MV-4-11 (cell line): ENCODE data around the gene MS4A4E.
"Not testable (repeated sequence)": the region's sequence is repeated elsewhere in the genome, so short reads cannot be mapped to it uniquely, and the experiment has no call there.

Source experiments
- DNase-seq: peaks from one replicate; lab custom pipeline; 2025; lab: John Stamatoyannopoulos, UW

The MS4A4E gene

DNA sequence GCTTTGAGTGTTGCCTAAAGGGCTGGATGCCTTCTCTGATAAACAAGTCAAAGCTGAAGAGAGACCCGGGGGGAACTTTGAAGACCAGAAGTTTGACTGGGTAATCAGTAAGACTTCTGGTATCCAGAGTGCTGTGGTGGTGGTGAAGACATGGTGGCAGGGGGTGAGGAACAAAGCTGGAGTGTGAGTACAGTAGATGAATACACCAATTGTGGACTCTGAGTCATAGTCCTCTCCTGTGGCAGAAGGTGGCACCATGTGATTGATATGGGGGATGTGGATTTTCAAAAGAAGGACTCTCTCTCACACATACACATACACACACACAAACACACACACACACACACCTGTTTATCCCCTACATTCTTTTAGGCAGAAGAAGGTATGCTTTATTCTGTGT lies 72.4 kb downstream of the MS4A4E start:
- peak; percentile 36 for DNase-seq

DNA sequence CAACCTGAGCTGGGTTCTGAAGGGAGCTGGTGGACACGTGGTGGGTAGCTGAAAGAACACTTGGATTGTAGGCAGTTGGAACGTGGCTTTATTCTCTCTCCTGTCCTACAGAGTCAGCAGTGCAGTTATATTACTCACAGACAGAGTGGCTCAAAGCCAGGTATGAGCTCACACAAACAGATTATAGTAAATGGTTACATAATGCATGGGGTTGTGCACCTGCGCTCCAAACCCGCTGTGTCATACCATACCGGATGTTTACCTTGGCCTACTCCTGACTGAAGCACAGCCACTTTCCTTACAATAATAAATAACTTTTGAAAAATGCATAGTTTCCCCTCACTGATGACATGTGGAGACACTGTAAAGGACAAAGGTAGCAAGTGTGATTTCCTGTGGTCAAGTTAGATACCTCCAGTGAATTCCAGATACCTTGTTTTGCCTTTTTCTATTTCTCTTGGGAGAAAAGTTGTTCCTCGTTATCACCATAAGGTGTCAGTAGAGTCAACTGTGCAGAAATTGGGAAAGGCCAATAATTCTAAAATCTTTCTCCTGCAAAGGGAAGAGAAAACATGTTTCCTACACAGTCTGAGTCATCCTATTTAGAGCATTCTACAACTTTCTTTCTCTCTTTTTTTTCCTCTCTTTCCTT lies 73.5 kb downstream of the MS4A4E start:
- peak; percentile 76 for DNase-seq

DNA sequence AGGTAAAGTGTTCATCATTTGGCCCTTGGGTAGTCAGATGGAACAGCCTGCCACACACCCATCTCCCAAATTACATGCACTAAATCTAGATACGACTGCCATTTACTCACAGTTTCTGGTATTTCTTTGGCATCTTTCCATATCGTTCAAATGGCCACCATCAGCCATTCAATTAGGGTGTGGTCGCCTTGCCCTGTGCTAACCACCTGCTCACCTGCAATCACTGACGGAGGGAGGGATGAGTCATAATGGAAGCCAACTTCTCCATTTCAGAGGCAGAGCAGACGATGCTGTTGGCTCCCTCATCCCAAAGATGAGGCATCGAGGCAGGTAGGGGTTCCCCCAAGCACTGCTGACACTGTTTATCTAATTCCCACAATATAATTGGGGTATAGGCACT lies 74.6 kb downstream of the MS4A4E start:
- no peak for DNase-seq

DNA sequence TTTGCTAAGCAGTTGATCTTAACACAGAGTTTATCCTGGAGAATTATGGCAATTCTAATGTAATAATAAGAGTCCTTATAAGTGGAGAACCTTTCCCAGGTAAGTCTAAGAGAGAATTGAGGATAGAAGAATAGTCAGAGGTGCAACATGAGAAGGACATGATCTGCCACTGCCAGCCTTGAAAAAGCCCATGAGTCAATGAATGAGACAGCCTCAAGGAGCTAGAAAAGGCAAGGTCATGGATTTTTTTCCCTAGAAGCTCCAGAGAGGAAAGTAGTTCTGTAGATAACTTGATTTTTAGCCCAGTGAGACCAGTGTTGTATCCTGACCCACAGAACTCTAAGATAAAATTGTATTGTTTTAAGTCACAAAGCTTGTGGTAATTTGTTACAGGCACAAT lies 77.0 kb downstream of the MS4A4E start:
- no peak for DNase-seq

DNA sequence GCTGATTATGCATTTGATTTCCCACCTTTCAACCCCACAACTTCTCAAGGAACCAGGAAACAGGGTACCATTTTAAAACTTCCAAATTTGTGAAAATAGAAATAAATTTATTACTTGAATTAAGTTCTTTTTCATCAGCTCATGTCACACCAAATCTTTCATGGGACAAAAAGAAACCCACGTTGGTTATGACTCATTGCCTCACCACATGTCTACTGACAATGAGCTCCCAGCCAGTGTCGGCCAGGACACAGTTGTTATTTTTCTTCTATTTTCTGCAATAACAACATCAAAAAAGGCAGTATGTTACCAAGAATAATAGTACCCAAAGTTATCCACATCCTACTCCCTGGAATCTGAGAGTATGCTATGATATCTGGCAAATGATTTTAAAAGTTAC lies 77.4 kb downstream of the MS4A4E start:
- peak; percentile 46 for DNase-seq

DNA sequence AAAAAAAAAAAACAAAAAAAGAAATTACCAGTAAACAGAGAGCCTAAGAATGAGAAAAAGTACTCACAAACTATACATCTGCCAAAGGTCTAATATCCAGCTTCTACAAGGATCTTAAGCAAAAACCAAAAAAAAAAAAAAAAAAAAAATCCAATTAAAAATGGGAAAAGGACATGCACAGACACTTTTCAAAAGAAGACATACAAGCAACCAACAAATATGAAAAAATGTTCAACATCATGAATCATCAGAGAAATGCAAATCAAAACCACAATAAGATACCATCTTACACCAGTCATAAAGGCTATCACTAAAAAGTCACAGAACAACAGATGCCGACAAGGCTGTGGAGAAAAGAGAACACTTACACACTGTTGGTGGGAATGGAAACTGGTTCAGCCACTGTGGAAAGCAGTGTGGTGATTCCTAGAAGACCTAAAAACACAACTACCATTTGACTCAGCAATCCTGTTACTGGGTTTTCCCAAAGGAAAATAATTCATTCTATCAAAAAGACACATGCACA lies 78.3 kb downstream of the MS4A4E start:
- DNase-seq: no peak

DNA sequence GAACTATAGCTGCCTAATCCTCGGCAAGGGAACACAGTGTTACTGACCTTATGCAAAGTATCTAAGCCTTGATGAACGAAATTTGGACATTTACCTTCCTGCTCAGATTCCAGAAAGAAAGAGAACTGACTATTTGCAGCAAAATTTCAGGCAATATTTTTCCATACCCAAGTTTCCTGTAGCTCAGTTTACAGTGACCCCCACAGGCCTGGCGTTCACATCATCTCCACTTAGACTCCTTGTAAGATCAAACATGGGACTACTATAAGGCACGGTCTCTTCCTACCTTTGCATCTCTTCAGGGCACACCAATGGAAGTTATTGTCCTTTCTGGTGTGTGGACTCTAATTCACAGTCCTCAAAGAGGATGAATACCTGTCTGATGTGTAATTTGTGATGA lies 81.2 kb downstream of the MS4A4E start:
- DNase-seq: no peak

DNA sequence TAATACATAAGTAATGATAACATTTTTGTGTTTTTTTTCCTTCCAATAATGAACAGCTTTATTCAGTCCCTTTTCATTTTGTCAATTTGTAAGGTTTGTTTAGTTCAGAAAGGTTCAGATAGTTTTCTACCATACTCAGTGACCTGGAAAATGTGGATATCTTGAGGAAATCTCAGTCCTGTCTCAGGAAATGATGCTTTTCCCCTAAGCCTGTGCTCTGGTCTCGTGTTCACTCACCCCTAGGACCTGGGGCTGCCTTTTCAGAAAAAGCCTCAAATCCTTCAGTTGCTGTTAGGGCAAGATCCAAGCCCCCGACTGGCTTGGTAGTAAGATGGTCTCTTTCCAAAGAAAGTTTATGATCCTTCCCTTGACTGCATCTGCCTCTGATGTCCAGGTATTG lies 81.8 kb downstream of the MS4A4E start:
- DNase-seq: no peak

DNA sequence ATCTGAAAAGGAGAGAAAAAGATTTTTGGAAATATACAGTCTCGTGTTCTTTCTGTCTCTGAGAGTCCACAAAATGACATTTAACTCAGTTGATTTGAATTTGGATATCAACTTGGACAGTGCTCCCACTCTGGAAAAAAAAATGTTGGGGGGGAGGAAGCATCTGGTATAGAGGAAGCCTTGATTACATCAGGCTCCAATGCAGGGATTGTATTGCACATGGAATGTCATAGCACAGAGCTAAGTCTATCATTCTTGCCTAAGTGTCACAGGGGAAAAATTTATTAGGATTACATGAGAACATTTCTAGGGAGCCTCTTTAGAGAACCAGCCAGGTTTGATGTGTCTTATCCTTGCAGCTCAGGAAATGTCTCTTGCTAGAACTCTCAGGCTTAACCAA lies 83.1 kb downstream of the MS4A4E start:
- no peak for DNase-seq

DNA sequence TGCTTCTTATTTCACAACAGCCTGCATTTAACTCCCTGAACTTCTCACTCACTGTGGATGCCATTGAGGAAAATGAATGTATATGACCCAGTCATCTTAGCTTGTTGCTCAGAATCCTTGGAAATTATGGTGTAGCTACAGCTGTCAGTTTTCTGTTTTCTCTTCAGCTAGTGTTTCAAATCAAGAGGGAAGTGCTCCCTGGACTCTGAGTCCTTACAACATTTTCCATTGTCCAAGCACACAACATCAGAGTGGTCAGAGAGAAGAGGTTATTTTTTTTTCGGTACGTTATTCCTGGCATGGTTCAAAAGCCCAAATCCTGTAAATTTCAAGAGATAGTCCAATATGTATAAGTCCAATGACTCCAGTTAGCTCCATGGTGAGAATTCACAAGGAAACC lies 83.7 kb downstream of the MS4A4E start:
- no peak for DNase-seq

DNA sequence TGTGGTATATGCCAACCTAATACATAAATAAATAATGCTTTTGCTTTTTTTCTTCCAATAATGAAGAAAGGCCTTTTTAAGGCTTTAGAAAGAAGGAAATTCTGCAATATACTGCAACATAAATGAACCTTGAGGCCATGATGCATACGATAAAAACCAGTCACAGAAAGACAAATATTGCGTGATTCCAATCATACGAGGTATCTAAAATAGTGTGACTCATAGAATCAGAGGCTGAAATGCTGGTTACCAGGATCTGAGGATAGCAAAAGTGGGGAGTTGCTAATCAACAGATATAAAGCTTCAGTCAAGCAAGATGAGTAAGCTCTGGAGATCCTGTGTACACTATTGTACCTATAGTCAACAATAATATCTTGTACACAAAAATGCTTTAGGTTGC lies 84.3 kb downstream of the MS4A4E start:
- no peak for DNase-seq

DNA sequence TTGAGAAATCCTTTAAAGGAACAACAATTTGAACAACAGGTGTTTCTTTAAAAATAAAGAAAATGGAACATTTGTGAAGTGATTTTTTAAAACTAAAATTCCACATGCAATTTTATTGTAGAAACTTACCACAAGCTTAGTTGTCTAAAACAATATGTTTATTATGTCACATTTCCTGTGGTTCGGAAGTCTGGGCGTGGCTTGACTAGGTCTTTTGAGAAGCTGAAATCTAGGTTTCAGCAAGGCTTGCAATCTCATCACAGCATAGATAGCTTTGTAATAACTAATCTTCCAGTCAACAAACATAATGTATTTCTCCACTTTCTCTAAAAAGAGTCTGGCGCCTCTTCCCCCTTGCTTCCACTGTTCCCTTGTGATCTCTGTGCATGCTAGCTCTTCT lies 87.0 kb downstream of the MS4A4E start:
- no peak for DNase-seq

DNA sequence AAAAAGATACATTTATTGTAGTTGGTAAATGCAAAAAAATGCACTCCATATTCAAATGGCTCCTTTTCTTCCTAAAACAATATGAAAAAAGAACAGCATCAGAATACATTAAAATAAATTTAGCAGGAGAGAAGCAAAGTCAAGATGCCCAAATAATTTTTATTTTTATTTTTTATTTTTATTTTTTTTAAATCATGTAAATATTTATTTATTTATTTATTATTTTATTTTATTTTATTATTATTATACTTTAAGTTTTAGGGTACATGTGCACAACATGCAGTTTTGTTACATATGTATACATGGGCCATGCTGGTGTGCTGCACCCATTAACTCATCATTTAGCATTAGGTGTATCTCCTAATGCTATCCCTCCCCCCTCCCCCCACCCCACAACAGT lies 90.2 kb downstream of the MS4A4E start:
- DNase-seq: not testable (repeated sequence)

DNA sequence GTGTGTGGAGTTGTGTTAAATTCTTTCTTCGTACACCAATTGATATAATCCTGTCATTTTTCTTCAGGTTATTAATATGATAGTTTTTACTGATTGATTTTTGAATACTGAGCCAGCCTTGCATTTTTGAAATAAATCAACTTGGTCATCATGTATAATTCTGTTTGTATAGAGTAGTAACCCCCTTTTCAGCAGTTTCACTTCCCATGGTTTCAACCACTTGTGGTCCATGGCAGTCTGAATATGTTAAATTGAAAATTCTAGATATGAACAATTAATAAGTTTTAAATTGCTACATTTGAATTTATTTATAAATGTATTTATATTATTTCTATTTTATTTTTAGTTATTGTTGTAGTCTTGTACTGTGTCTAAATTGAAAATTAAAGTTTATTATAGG lies 92.7 kb downstream of the MS4A4E start:
- peak; percentile 66 for DNase-seq
